Esophagus (tissue), 2 donors: ENCODE measurements around the gene SREK1. TPM values are rescaled to one million over a fixed set of nuclear protein-coding genes. Genes with fewer than 3 reads are reported as not detected.

ENCODE experiments used
- H3K27ac ChIP-seq, 2 donors: one replicate each; pipeline ENCODE4 v1.5.1; 2013; ENCODE audit warnings: low read depth in 2 of 2, mild to moderate bottlenecking in 2 of 2, inconsistent platforms in 1 of 2, low read length in 1 of 2, moderate library complexity in 1 of 2
- H3K27me3 ChIP-seq, 2 donors: one replicate each; pipeline ENCODE4 v1.6.1; 2013; ENCODE audit warnings: low read length in 2 of 2, control low read depth in 1 of 2, mild to moderate bottlenecking in 1 of 2; ENCODE audit not compliant: insufficient read depth in 2 of 2, control insufficient read depth in 1 of 2
- H3K36me3 ChIP-seq, 2 donors: one replicate each; pipeline ENCODE4 v1.6.1; 2013; ENCODE audit warnings: low read length in 1 of 2; ENCODE audit not compliant: control insufficient read depth in 2 of 2, insufficient read depth in 2 of 2
- H3K4me1 ChIP-seq, 2 donors: one replicate each; pipeline ENCODE4 v1.6.1; 2013; ENCODE audit warnings: low read length in 1 of 2; ENCODE audit not compliant: control insufficient read depth in 2 of 2, insufficient read depth in 2 of 2
- H3K4me3 ChIP-seq, 2 donors: one replicate each; pipeline ENCODE4 v1.5.1; 2013; ENCODE audit warnings: low read length in 2 of 2, mild to moderate bottlenecking in 2 of 2, low read depth in 1 of 2, moderate library complexity in 1 of 2
- H3K9me3 ChIP-seq, 2 donors: one replicate each; pipeline ENCODE4 v1.6.1; 2013; ENCODE audit warnings: mild to moderate bottlenecking in 2 of 2, low read depth in 1 of 2, low read length in 1 of 2, moderate library complexity in 1 of 2; ENCODE audit not compliant: control insufficient read depth in 2 of 2, insufficient read depth in 1 of 2
- WGBS, 2 donors: extraction: QIAGEN DNeasy Blood & Tissue Kit; methylation state at CpG; one replicate each; pipeline ENCODE4 v1.1.7; 2013; 5-methylcytosine and 5-hydroxymethylcytosine counted together
- polyA plus RNA-seq, 2 donors: library from polyadenylated mRNA; stranded (reverse); fragments of 200-250 nt; gene quantifications; one replicate each; pipeline ENCODE4 v1.2.3, GENCODE V29; 2013
- donor health status: healthy with polysubstance abuse.
- donor health status: Bipolar disorder and iron deficiency.

Gene SREK1
- polyA plus RNA-seq, 2 donors = 17.6 to 41.8 TPM

DNA sequence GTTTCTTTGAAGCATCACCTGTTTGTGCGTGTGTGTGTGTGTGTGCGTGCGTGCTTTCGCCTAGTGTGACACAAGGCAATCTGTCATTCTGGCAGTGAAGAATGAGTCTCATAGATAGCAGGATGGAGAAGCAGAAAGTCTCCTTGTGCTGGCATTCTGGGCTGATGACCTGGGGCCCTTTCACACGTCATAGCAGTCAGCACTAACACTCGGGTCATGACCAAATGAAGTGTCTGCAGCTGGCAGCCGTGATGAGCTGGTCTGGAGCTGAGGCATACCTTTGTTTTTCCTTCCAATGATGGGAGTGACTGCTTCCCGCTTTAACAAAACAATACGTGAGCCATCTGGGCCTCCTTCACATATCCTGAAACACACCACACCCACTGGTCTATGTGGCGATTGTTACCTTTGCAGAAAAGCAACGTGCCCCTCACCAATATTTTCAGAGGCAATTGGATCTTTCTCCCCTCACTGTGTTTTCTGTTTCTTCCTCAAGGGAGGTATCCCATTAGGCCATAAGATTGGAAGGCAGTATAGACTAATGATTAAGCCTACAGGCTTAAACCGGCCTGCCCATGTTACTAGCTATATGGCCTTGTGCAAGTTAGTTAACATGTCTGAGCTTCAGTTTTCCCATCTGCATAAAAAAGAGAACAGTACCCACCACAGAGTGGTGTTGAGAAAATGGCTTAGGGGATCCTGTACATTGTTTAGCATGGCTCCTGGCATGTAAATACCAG is 88.8 kb downstream of the SREK1 start:
- H3K36me3 ChIP-seq = no peaks in the 10 kb centered on the region
- no peak overlapping the region for H3K4me3 ChIP-seq
- H3K27me3 ChIP-seq = no peaks in the 10 kb centered on the region
- peaks cover 0 to 5% of the 10 kb centered on the region in 2 donors for H3K4me1 ChIP-seq
- H3K27ac ChIP-seq = peak overlapping the region; percentile 60 to 62
- 35 to 54% methylated on average over 12 of the region's 12 CpGs for WGBS, 2 donors
- H3K9me3 ChIP-seq = no peaks in the 10 kb centered on the region

Other genes with a start within 250 kb of the SREK1 start
- gene ERBIN, start 217.7 kb upstream of the SREK1 start, polyA plus RNA-seq = 10 to 100 TPM; 12.5 to 13.0 TPM